Small intestine (tissue), 7 donors: ENCODE measurements around the gene ELANE. TPM values are rescaled to one million over a fixed set of nuclear protein-coding genes. Genes with fewer than 3 reads are reported as not detected.

Experiments
- DNase-seq, 2 donors: peaks; one replicate each; pipeline versions ENCODE4 v3.0.0 to v3.0.0-alpha.2; 2013
- FAIRE-seq: peaks from 2 replicates; lab custom pipeline; 2012; peaks lifted over from hg19 to GRCh38; lab: Jason Lieb, UNC
- H3K27ac ChIP-seq, 3 donors: one replicate each; pipeline ENCODE4 v1.5.1; 2013; ENCODE audit warnings: low read length in 2 of 3, mild to moderate bottlenecking in 2 of 3, control low read depth in 1 of 3, inconsistent platforms in 1 of 3, low read depth in 1 of 3, moderate library complexity in 1 of 3
- H3K27me3 ChIP-seq, 3 donors: one replicate each; pipeline ENCODE4 v1.6.1; 2013; ENCODE audit warnings: low read length in 3 of 3, inconsistent platforms in 1 of 3; ENCODE audit not compliant: control insufficient read depth in 3 of 3, insufficient read depth in 3 of 3
- H3K36me3 ChIP-seq, 3 donors: one replicate each; pipeline ENCODE4 v1.6.1; 2013; ENCODE audit warnings: low read length in 3 of 3, inconsistent platforms in 1 of 3, low read depth in 1 of 3, mild to moderate bottlenecking in 1 of 3, moderate library complexity in 1 of 3; ENCODE audit not compliant: control insufficient read depth in 3 of 3, insufficient read depth in 2 of 3
- H3K4me1 ChIP-seq, 3 donors: one replicate each; pipeline ENCODE4 v1.6.1; 2013; ENCODE audit warnings: low read length in 2 of 3, inconsistent platforms in 1 of 3, low read depth in 1 of 3, mild to moderate bottlenecking in 1 of 3, moderate library complexity in 1 of 3; ENCODE audit not compliant: control insufficient read depth in 3 of 3, insufficient read depth in 2 of 3
- H3K4me3 ChIP-seq, 3 donors: one replicate each; pipeline ENCODE4 v1.5.1; 2013; ENCODE audit warnings: low read length in 3 of 3, control low read depth in 1 of 3, inconsistent platforms in 1 of 3, low read depth in 1 of 3, mild to moderate bottlenecking in 1 of 3, moderate library complexity in 1 of 3
- H3K9me3 ChIP-seq, 2 donors: one replicate each; pipeline ENCODE4 v1.6.1; 2013; ENCODE audit warnings: low read depth in 1 of 2, low read length in 1 of 2; ENCODE audit not compliant: control insufficient read depth in 2 of 2, insufficient read depth in 1 of 2
- WGBS, 3 donors: extraction: QIAGEN DNeasy Blood & Tissue Kit; methylation state at CpG; one replicate each; pipeline ENCODE4 v1.1.7; 2013; 5-methylcytosine and 5-hydroxymethylcytosine counted together
- polyA plus RNA-seq, 4 donors: library from polyadenylated mRNA; stranded (reverse) in 3 of 4; unstranded in 1 of 4; fragments of 200-250 nt in 3 of 4; fragments of 120-200 nt in 1 of 4; gene quantifications; one replicate each; pipeline versions ENCODE4 v1.2.1 to v1.2.3, GENCODE V29; 2013
- donor health status: healthy with polysubstance abuse.
- donor health status: control.
- donor health status: control.
- donor health status: Bipolar disorder and iron deficiency.
- donor health status: healthy.

ELANE gene
- polyA plus RNA-seq, 4 donors = 0.09 to 1.8 TPM; not detected in 2

- WGBS, 3 donors = 93 to 94% (median 93%) methylated on average over 66 to 93 of the region's 93 CpGs
- Histone ChIP-seq H3K4me3 (no peak overlapping the region), H3K4me1 (peaks cover 3 to 24% (median 3%) of the 10 kb centered on the region in 3 donors), H3K27ac (no peak overlapping the region), H3K27me3 (no peaks in the 10 kb centered on the region), H3K9me3 (no peaks in the 10 kb centered on the region), H3K36me3 (peaks cover 41 to 97% (median 57%) of the 10 kb centered on the region in 3 donors)
- DNase-seq = no peak
- no peak for FAIRE-seq
Observed at GRCh38 chr19:805600-806550, 46.2 kb upstream of the ELANE start.

- Histone ChIP-seq H3K36me3 (peaks cover 47 to 97% (median 61%) of the 10 kb centered on the region in 3 donors), H3K4me1 (peaks cover 0 to 13% (median 3%) of the 10 kb centered on the region in 3 donors), H3K27ac (no peak overlapping the region), H3K27me3 (no peaks in the 10 kb centered on the region), H3K9me3 (peaks cover 0 to 1% of the 10 kb centered on the region in 2 donors), H3K4me3 (no peak overlapping the region)
- no peak for FAIRE-seq
- 86 to 90% (median 90%) methylated on average over 33 to 34 of the region's 34 CpGs for WGBS, 3 donors
- no peak for DNase-seq
Observed at GRCh38 chr19:806815-807421, 45.2 kb upstream of the ELANE start.

GRCh38 chr19:807627-808422 is 44.3 kb upstream of the ELANE start:
- DNase-seq (no peak), FAIRE-seq (no peak)
- no peaks in the 10 kb centered on the region for H3K27me3 ChIP-seq
- peaks cover 0 to 3% of the 10 kb centered on the region in 2 donors for H3K9me3 ChIP-seq
- H3K4me3 ChIP-seq = no peak overlapping the region
- peaks cover 53 to 91% (median 70%) of the 10 kb centered on the region in 3 donors for H3K36me3 ChIP-seq
- 89 to 91% (median 89%) methylated on average over 43 to 44 of the region's 44 CpGs for WGBS, 3 donors
- peaks cover 0 to 5% (median 0%) of the 10 kb centered on the region in 3 donors for H3K4me1 ChIP-seq
- H3K27ac ChIP-seq = no peak overlapping the region

- peaks cover 53 to 89% (median 71%) of the 10 kb centered on the region in 3 donors for H3K36me3 ChIP-seq
- no peak for FAIRE-seq
- no peak for DNase-seq
- peaks cover 0 to 3% of the 10 kb centered on the region in 2 donors for H3K9me3 ChIP-seq
- H3K27ac ChIP-seq = no peak overlapping the region
- H3K4me3 ChIP-seq = no peak overlapping the region
- H3K4me1 ChIP-seq = no peaks in the 10 kb centered on the region
- 90 to 93% (median 92%) methylated on average over 24 to 26 of the region's 26 CpGs for WGBS, 3 donors
- no peaks in the 10 kb centered on the region for H3K27me3 ChIP-seq
Observed at GRCh38 chr19:808423-808775, 43.7 kb upstream of the ELANE start.

- 82 to 86% (median 82%) methylated on average over 28 to 30 of the region's 30 CpGs for WGBS, 3 donors
- no peaks in the 10 kb centered on the region for H3K4me1 ChIP-seq
Observed at GRCh38 chr19:810077-810855, 41.8 kb upstream of the ELANE start.

GRCh38 chr19:810883-811489 is 41.1 kb upstream of the ELANE start:
- DNase-seq (no peak), FAIRE-seq (no peak)
- no peaks in the 10 kb centered on the region for H3K27me3 ChIP-seq
- peaks cover 0 to 3% of the 10 kb centered on the region in 2 donors for H3K9me3 ChIP-seq
- 82 to 89% (median 84%) methylated on average over 25 of the region's 25 CpGs for WGBS, 3 donors
- peaks cover 36 to 88% (median 50%) of the 10 kb centered on the region in 3 donors for H3K36me3 ChIP-seq
- H3K27ac ChIP-seq = no peak overlapping the region
- H3K4me3 ChIP-seq = no peak overlapping the region
- H3K4me1 ChIP-seq = no peaks in the 10 kb centered on the region

More at GRCh38 chr19:810077-810855, 41.8 kb upstream of the ELANE start:
- FAIRE-seq (no peak), DNase-seq (no peak)
- Histone ChIP-seq H3K36me3 (peaks cover 44 to 87% (median 55%) of the 10 kb centered on the region in 3 donors), H3K27ac (no peak overlapping the region), H3K9me3 (peaks cover 0 to 3% of the 10 kb centered on the region in 2 donors), H3K4me3 (no peak overlapping the region), H3K27me3 (no peaks in the 10 kb centered on the region)

- 83 to 90% (median 86%) methylated on average over 20 of the region's 20 CpGs for WGBS, 3 donors
- no peak overlapping the region for H3K4me3 ChIP-seq
- no peak for DNase-seq
- FAIRE-seq = no peak
- peaks cover 0 to 3% of the 10 kb centered on the region in 2 donors for H3K9me3 ChIP-seq
- no peaks in the 10 kb centered on the region for H3K27me3 ChIP-seq
- H3K36me3 ChIP-seq = peaks cover 33 to 84% (median 46%) of the 10 kb centered on the region in 3 donors
- H3K27ac ChIP-seq = no peak overlapping the region
- no peaks in the 10 kb centered on the region for H3K4me1 ChIP-seq
Observed at GRCh38 chr19:811506-812048, 40.5 kb upstream of the ELANE start.
